Measurements from ENCODE around the gene INPP5A.
"Not testable (repeated sequence)": the region's sequence is repeated elsewhere in the genome, so short reads cannot be mapped to it uniquely, and the experiment has no call there.

INPP5A gene

GRCh38 chr10:132793213-132793612, 255.6 kb downstream of the INPP5A start:
- no peak for DNase-seq

- DNase-seq, result peak; percentile 47
These were observed 256.6 kb downstream of the INPP5A start for GRCh38 chr10:132793871-132794849.

GRCh38 chr10:132796846-132797245, 259.3 kb downstream of the INPP5A start:
- no peak for DNase-seq

GRCh38 chr10:132797986-132798385, 260.4 kb downstream of the INPP5A start:
- DNase-seq, result not testable (repeated sequence)

GRCh38 chr10:132798403-132798802, 260.8 kb downstream of the INPP5A start:
- DNase-seq, result no peak

- DNase-seq, result no peak
These were observed 261.3 kb downstream of the INPP5A start for GRCh38 chr10:132798876-132799275.

GRCh38 chr10:132799865-132800264, 262.3 kb downstream of the INPP5A start:
- no peak for DNase-seq

GRCh38 chr10:132802048-132802447, 264.5 kb downstream of the INPP5A start:
- DNase-seq, result no peak

- DNase-seq, result no peak
These were observed 265.2 kb downstream of the INPP5A start for GRCh38 chr10:132802694-132803320.

GRCh38 chr10:132803416-132804210, 266.0 kb downstream of the INPP5A start:
- no peak for DNase-seq

GRCh38 chr10:132804287-132804686, 266.7 kb downstream of the INPP5A start:
- DNase-seq, result no peak

- DNase-seq, result no peak
These were observed 267.3 kb downstream of the INPP5A start for GRCh38 chr10:132804785-132805426.

- no peak for DNase-seq
These were observed 268.0 kb downstream of the INPP5A start for GRCh38 chr10:132805599-132805998.

- no peak for DNase-seq
These were observed 268.5 kb downstream of the INPP5A start for GRCh38 chr10:132806110-132806509.

- DNase-seq, result no peak
These were observed 269.0 kb downstream of the INPP5A start for GRCh38 chr10:132806561-132807003.

- DNase-seq, result no peak
These were observed 270.0 kb downstream of the INPP5A start for GRCh38 chr10:132807621-132808049.

GRCh38 chr10:132808383-132809231, 271.0 kb downstream of the INPP5A start:
- no peak for DNase-seq

GRCh38 chr10:132809232-132810140, 271.9 kb downstream of the INPP5A start:
- DNase-seq, result no peak

GRCh38 chr10:132810141-132810806, 272.7 kb downstream of the INPP5A start:
- DNase-seq, result no peak

All from NCI-H1105 treated with DMSO at 0.1 percent for 48 hours (cell line).